Activated CD4-positive, alpha-beta T cell treated with anti-CD3 and anti-CD28 coated beads, Interleukin-2, amount 50 U/mL, for 48 hours (primary cell): Measurements from ENCODE around the gene TMC2.

ENCODE experiments used
- DNase-seq, 2 experiments: peaks; one replicate each; pipeline ENCODE4 v3.0.0-alpha.2; 2020

TMC2 gene

GRCh38 chr20:2595076-2595475, 58.7 kb downstream of the TMC2 start:
- DNase-seq: no peak

- no peak for DNase-seq
Measured at GRCh38 chr20:2596673-2597279, 60.4 kb downstream of the TMC2 start.

- no peak for DNase-seq
Measured at GRCh38 chr20:2599288-2600006, 63.1 kb downstream of the TMC2 start.

- no peak for DNase-seq
Measured at GRCh38 chr20:2602046-2602735, 65.8 kb downstream of the TMC2 start.

- DNase-seq: no peak
Measured at GRCh38 chr20:2602746-2603145, 66.4 kb downstream of the TMC2 start.

- no peak for DNase-seq
Measured at GRCh38 chr20:2603816-2604505, 67.6 kb downstream of the TMC2 start.

GRCh38 chr20:2604506-2604835, 68.1 kb downstream of the TMC2 start:
- no peak for DNase-seq

- DNase-seq: no peak
Measured at GRCh38 chr20:2606507-2607006, 70.2 kb downstream of the TMC2 start.

GRCh38 chr20:2610326-2610725, 74.0 kb downstream of the TMC2 start:
- DNase-seq: no peak

GRCh38 chr20:2610941-2611720, 74.8 kb downstream of the TMC2 start:
- no peak for DNase-seq

GRCh38 chr20:2612073-2612472, 75.7 kb downstream of the TMC2 start:
- DNase-seq: no peak

- no peak for DNase-seq
Measured at GRCh38 chr20:2616634-2617033, 80.3 kb downstream of the TMC2 start.

GRCh38 chr20:2617099-2617714, 80.8 kb downstream of the TMC2 start:
- no peak for DNase-seq

GRCh38 chr20:2618815-2619214, 82.4 kb downstream of the TMC2 start:
- DNase-seq: no peak

- no peak for DNase-seq
Measured at GRCh38 chr20:2619337-2619736, 83.0 kb downstream of the TMC2 start.

GRCh38 chr20:2619961-2620595, 83.7 kb downstream of the TMC2 start:
- no peak for DNase-seq

- no peak for DNase-seq
Measured at GRCh38 chr20:2624190-2624589, 87.8 kb downstream of the TMC2 start.

GRCh38 chr20:2625062-2625461, 88.7 kb downstream of the TMC2 start:
- no peak for DNase-seq

GRCh38 chr20:2626853-2627541, 90.6 kb downstream of the TMC2 start:
- DNase-seq: no peak

GRCh38 chr20:2631228-2631627, 94.9 kb downstream of the TMC2 start:
- DNase-seq: no peak

GRCh38 chr20:2633381-2633780, 97.0 kb downstream of the TMC2 start:
- DNase-seq: no peak
